GM12874 (cell line): ENCODE measurements around the gene TRPM1.

Source experiments
- TF ChIP-seq, protein P1 (sequence below): IDR thresholded peaks from 2 replicates; pipeline ENCODE4 v1.5.1; 2011; ENCODE audit warnings: low read depth, mild to moderate bottlenecking, control low read depth, low read length, moderate library complexity; ENCODE audit not compliant: insufficient read depth

Gene TRPM1

DNA sequence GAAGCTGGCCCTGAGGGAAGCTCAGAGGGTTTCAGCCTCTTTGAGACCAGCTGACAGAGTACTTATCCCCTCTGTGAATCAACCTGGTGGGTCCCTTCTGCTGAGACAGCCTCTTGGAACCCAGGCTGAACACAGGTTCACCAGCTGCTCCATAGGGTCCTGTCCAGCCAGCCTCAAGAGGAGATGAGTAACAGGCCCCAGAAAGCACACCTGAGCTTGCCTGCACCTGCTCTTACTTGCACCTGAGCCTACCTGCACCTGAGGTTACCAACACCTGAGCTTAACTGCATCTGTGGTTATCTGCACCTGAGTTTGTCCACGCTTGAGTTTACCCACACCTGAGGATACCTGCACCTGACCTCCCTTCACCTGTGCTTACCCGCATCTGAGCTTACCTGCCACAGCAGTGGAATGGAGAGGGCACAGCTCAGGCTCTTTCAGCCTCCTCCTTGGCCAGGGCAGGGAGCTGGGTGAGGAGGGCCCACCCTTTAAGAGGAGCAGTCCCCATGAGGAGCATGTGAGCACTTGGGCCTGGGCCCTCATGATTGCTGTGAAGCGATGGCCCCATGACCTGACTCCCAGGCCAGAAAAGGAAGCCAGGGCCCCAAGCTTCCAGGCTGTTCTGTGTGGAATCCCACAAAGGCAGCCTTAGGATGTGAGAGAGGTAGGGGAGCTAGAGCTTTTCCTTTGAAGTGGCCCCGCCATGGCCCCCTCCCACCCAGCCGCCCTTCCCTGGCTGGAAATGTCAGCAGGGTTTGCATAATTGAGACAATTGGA is at the start of gene TRPM1:
Gene TRPM1, minus strand, starts transcription at position 464 of the 777 bp plus-strand sequence. CDS start 20,370 bp downstream, outside the sequence.
- TF ChIP-seq, protein P1, sequence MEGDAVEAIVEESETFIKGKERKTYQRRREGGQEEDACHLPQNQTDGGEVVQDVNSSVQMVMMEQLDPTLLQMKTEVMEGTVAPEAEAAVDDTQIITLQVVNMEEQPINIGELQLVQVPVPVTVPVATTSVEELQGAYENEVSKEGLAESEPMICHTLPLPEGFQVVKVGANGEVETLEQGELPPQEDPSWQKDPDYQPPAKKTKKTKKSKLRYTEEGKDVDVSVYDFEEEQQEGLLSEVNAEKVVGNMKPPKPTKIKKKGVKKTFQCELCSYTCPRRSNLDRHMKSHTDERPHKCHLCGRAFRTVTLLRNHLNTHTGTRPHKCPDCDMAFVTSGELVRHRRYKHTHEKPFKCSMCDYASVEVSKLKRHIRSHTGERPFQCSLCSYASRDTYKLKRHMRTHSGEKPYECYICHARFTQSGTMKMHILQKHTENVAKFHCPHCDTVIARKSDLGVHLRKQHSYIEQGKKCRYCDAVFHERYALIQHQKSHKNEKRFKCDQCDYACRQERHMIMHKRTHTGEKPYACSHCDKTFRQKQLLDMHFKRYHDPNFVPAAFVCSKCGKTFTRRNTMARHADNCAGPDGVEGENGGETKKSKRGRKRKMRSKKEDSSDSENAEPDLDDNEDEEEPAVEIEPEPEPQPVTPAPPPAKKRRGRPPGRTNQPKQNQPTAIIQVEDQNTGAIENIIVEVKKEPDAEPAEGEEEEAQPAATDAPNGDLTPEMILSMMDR: no peak

DNA sequence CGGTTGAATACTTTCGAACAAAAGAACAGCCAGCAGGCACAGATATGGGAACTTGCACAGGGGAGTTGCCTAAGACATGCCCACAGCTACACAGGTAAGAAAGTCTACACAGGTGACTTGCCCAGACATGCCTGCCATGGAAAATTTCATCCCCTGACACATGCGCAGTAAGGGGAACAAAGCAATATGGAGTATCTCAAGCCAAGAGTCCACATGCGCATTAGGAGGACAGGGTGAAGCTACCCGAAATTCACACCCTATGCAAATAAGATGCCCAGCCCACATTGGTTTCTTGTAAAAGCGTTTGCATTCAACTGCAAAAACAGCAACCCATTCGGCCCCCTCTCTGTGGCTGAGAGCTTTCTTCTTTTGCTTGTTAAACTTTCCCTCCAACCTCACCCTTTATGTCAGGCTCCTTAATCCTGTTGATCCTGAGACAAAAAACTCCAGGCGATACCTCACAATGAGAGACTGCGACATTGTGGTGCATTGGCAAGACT is 49.3 kb upstream of the TRPM1 start:
- TF ChIP-seq, protein P1: no peak

DNA sequence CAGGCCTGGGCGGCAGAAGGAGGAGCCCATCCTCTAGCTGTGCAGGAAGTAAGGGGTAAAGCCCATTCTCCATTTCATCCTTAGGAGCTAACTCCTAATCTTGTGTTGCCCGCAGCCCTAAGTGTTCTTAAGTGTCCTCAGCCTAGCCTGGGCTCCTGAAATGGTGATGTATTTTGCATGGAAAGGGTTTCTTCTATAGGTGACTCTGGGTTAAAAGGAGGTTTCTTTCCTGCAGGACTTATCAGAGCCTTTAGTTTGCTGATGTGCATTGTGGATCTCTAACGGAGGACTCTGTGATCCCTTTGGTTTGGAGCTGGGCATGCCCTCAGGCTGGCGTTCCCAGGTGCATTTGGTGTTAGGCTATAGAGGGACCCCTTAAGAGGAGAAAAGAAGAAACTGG is 48.5 kb upstream of the TRPM1 start:
- TF ChIP-seq, protein P1: no peak

DNA sequence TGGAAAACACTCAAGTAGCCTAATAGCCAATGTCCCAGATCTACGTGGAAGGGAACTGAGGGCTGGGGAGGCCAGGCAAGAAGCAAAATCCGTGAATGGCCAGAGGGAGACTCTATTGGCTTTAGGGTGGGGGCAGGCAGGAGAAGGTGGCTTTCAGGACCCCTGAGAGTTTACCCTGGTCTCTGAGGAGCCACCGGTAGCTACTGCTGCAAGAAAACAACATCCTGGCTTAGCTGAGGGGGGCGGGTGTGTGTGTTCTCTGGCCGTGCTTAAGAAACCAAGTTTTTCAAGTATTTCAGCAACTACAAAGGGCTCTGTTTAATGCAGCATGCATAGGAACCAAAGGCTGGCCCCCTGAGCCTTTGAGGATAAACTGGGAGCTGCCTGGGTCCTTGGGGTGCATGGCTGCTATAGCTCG is 47.6 kb upstream of the TRPM1 start:
- TF ChIP-seq, protein P1: no peak

DNA sequence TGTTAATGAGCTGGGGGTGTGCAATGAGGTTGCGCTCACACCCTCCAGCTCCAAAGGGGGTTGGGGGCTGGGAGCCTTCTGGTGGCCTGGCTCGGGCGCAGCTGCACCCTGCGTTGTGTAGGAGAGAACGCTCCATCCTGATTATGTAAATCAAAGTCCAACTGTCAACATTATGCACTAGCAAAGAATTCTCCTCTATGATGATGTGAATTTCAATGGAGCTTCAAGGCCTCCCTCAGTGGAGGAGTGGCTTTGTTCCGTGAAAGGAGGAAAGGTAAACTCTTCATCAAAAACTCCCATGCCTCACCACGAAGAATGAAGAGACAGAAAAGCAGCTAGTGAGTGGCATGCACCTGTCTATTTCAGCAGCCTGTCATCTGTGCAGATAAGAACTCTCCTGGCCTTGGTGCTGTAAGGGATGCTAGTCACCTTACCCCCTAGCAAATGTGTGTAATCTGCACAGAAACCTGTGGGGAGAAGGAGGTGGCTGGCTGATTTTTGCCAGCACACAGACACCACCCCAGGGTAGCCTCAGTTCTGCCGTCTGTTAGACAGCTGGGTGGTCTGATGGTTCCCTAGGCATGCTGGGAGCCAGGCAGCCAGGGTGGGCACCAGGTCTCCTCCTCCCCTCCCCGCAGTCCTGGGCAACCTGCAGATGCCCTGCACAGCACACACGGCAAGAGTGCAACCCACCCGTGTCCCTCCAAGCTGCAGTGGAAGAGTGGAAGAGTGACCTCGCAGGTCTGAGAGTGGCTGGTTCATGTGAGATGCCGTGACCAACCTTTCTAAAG is 47.0 kb upstream of the TRPM1 start:
- TF ChIP-seq, protein P1: no peak

DNA sequence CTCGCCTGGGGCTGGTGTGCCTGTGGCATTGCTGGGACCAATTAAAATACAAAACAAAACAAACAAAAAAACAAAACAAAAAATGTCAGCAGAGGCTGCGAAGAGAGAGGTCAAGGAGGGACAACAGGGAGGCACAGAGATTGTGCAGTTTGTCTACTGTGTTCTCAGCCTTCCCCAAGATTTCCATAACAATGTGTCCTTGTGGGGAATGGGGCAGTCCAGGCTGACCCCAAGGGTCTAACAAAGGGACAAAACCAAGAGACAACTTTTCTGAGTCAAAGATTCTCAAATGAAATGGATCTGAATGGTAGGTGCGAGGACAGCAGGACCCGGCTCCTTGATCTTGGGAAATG is 46.4 kb upstream of the TRPM1 start:
- TF ChIP-seq, protein P1: no peak

DNA sequence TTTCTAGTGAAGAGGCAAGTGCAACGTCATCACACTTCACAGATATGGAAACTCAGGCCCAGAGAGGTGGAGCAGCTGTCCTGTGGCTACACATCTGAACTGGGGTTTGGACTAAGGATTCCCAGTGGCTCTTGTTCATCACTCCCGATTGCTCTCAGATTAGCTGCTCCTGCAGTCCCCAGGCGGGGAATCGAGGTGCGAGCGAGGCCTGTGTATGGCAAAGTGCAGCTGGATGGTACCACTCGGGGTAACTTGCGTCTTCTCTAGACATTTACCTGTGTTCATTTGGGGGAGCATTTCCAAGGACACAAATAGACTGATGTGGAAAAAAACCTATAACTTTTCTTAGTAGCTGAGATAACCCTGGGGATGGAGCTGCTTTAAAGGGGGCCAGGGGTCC is 45.9 kb upstream of the TRPM1 start:
- TF ChIP-seq, protein P1: no peak
